Suppressor macrophage treated with lipopolysaccharide for 1 hour (primary cell): ENCODE data around the gene RRP15.
A peak's percentile ranks its signal among the peaks of the same experiment; 100 is the strongest.
"Not testable (repeated sequence)": the region's sequence is repeated elsewhere in the genome, so short reads cannot be mapped to it uniquely, and the experiment has no call there.

ENCODE experiments used
- DNase-seq, 3 donors: peaks; one replicate each; pipeline ENCODE4 v3.0.0-alpha.2; 2020 to 2022

Gene RRP15

DNA sequence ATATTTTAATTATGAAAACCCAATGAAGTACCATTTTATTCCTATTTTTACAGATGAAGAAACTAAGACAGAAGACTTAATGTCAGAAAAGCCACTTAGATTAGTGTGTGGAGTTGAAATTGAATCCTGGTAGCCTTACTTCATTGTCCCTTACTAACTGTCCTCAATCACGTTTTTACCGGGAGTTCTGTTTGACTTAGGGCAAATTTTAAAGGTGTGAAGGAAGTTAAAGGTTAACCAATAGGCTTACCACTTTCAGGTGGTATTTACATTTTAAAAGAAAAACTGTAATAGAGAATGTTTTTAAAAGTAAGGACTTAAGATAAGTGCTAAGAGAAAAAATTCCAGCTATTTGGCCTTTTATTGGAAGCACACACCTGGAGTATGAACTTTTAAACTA, 12.4 kb downstream of the RRP15 start:
- DNase-seq, result no peak

DNA sequence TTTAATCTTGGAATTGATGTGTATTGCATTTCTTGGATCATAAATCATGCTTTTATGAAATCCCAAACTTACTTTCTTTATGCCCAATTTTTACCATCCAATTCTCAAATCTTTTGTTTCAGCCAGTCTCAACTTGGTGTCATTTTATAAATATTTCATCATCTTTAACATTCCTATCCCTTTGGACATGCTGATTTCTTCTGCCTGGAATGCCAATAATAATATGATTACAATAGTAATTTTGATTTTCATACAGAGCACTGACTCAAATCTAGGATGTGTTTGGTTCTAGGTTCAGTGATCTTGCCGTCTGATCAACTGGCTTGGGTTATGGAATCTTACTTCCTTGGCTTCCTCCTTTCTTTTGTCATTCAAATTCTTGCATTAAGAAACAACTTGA, 12.8 kb downstream of the RRP15 start:
- no peak for DNase-seq

DNA sequence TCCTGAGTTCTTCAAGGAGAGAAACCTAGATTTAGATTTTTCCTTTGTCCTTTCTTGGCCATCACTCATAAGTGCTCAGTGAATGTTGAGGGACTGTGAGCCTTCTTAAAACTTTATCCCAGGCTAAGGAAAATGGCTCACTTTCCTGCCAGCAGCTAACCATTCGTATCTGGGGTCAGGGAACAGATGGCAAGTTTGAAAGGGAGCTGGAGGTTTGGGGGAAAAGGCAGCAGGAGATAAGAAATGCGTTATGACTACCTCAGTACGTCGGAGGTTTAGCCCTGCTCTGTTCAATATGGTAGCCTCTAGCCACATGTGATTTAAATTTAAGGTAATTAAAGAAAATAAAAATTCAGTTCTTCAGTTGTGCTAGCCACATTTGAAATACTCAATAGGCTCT, 13.3 kb downstream of the RRP15 start:
- no peak for DNase-seq

DNA sequence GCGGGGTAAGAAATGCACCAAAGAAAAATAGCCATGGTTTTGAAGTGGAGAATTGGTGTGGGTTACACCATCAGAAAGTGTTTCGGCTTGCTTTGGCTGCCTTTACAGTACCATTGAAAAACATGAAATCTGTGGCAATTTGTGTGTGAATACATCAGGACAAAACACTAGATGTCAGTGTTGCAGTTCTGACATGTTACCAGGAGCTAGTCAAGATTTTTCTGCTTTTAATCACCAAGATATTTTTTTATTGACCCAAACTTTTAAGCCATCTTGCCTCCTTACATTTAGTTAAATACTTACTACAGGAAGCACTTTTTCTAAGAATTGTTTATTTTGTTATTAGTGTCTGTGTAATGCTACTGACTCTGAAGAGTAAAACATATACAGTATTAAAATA, 14.3 kb downstream of the RRP15 start:
- peak in 1 of 3 donors; percentile 17 for DNase-seq

DNA sequence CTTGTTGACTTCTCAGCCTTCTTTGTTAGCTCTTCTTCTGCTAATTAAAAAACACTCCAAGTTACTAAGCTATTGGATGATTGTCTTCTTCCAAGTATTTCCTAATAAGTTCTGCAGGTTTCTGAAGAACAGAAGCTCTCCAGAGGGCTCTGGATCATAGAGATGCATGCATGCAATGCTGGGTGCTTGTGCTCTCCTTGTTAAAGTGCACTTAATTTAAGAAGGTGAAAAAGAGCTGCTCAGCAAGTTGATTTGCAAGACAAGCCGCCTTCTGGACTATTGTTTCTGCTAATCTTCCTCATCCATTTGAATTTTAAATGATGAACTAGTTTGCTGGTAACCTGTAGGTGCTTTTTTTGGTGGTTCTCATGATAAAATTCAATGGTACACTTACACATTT, 16.1 kb downstream of the RRP15 start:
- DNase-seq, result no peak

DNA sequence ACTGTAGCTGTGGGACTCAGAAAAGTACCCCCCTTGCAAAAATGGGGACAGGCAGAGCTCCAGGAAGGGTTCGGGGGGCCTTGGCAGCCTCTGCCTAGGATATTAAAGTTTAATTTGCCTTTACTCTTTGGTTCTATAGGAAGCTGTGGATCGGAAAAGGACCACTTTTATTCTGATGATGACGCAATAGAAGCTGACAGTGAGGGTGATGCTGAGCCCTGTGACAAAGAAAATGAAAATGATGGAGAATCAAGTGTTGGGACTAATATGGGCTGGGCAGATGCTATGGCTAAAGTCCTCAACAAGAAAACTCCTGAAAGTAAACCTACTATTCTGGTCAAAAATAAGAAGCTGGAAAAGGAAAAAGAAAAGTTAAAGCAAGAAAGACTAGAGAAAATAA, 17.1 kb downstream of the RRP15 start:
- DNase-seq, result no peak

DNA sequence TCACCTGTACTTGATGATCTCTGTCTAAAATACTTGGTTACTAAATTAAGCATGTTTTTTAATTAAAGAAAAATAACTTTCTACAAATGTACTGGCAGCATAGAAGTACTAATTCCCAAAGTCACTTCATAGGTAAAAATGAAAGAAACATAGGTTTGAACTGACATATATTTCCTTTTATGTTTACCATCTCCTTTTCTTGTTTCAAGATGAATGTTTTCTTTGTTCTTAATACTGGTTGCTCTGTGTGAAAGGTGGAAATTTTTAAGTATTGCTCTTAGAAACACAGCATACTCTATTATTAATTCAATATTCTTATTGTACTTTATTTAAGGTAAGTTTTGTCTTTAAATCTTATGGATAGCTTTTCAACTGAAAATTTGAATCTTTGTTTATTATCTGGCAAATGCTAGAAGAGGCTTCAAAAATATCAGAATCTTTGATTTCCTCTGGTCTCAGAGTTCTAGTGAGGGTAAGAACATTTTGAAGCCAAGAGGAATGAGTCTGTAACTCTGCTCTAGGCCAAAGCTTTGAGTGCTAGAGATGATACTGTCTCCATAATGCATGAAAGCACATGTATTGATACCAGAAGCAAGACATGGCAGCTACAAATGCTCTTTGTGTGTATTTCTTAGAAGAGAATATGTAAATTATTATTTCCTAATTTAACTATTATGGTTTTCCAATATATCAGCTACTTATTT, 18.2 kb downstream of the RRP15 start:
- DNase-seq, result no peak

DNA sequence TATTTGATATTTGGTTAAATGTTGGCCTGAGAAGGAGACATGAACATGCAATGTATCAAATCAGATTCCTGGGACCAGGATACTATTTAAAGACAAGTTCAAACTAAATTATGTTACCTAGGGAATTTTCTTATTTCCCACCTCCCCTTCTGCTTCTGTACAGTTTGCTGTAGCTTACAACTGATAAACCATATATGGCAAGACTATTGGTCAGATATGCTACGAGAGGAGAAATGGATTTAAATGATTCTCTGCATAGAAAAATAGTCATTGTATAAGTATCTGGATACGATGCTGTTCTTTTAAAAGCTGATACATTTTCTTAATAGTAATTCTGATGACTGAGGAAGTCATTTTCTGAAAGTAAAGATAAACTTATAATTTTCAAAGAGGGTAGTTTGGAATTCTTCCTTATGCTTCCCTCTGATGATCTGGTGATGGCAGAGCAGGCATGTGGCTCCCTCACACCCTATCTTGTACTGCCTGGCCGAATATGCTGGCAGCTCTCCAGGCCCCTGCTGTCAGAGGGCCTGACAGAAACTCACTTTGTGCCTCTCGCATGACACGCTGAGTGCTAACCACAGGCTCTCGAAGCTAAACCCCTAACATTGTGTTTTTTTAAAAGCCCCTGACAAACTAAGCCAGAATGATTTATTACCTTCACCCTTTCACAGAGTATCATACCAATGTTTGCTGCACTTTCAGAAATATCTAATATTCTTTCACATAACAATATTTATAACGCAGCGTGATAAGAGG, 19.4 kb downstream of the RRP15 start:
- DNase-seq, result no peak

DNA sequence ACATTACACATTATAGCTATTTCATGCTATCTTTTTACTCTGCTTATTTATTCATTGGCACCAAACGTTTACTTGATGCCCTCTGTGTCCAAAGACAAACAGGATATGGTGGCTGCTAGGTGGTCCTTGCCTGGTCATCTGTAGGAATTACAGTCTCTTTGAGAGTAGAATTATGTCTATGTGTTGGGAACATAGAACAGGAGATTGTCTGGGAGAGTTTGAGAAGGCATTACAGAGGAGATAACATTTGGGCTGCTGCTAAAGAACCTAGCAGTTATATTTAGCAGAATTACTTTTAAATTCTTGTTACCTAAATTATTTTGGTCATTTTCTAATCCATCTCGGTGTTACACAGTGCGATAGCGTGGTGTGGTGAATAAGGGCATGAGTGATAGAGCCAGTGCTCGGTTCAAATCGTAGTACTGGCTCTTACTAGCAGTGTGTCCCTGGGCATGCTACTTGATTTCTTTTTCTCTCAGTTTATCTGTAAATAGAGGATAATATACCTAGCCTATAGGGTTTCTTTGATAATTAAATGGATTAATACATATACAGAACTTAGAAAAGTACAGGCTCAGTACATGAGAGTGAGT, 20.5 kb downstream of the RRP15 start:
- DNase-seq, result no peak

DNA sequence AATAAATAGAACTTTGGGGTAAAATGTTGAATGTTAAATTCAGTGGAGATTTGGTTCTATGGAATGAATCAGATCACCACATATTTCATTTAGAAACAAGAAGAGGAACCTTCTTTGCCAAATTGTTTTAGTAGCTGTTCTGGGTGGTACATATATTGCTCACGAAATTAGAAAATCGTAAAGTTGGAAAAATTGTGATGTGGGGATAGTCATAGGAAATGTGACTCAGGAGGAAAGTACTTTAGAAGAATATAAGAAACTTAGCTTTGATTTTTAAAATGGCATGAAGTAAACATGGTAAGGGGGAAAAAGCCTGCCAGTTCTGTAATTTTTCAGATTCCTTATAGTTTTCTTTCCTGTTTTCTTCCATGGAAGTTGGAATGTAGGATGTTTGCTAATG, 27.4 kb downstream of the RRP15 start:
- DNase-seq, result peak in 1 of 3 donors; percentile 10

DNA sequence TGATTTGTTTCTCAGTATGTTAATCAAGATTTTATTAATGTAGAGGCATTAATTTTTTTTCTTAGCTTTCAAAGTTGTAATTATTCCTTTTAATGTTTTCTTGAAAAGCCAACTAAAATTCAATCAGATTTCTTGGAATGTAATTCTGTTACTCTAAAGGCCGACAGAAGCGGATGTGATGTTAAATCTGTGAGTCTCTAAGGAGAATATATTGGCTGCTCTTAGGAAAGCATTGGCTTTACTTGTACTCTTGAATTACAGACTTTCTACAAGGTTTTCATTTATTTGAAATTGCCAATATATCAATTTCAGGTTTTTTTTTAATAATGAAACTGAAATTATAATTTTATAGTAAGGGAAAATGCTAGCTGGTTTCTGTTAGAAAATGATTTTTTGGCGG, 29.2 kb downstream of the RRP15 start:
- no peak for DNase-seq

DNA sequence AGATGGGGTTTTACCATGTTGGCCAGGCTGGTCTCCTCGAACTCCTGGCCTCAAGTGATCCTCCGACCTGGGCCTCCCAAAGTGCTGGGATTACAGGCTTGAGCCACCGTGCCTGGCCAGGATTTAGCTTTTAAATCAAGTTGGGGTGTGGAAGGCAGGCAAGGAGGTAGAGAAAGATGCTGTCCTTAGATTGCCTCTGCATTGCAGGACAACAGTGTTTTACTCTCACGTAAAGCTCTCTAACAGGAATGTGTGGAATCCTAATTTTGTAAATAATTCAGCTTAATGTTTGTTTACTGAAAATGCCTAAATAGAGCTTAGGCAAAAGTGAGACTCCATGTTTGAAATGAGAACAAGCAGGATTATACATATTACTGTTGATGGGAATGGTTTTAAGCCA, 30.5 kb downstream of the RRP15 start:
- no peak for DNase-seq

DNA sequence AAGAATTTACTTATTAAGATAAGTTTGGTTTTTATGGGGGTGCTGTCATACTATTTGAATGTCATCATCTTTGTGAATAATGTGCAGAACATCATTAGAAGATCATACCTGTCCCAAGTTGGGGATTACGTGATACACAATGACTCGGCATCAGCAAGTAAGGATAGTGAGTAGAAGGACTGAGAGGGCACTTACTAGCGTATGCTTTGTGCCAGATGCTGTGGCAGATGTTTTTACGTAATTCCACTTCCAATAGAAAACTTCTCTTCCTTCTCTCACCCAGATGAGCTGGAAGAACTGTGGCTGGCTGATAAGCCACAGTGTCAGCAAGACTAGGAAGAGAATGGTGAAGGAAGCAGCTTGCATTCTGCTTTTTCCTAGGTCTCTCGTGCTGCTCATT, 32.0 kb downstream of the RRP15 start:
- no peak for DNase-seq

DNA sequence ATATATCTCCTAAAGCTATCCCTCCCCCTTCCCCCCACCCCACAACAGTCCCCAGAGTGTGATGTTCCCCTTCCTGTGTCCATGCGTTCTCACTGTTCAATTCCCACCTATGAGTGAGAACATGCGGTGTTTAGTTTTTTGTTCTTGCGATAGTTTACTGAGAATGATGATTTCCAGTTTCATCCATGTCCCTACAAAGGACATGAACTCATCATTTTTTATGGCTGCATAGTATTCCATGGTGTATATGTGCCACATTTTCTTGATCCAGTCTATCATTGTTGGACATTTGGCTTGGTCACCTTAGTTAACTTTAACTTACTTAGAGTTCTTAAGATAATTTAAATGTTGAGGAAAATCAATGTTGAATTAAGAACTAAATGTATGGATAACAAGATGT, 35.1 kb downstream of the RRP15 start:
- not testable (repeated sequence) for DNase-seq

DNA sequence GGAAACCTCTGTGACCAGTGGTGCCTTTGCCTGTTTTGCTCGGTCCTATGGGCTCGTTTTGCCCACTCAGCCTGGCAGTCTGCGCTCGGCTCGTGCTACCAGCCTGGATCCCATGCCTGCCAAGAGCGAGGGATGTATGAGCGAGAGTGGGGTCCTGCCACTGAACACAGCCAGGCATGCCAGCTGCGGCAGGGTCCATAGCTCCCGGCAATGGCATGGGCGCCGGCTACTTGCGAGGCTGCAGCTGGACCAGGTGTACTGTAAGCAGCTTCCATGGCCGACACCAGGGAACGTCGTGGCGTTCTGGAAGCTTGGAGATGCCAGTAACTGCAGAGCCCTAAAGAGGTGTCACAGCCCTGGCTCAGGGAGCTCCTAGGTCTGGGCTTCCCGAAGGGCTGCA, 37.7 kb downstream of the RRP15 start:
- no peak for DNase-seq

DNA sequence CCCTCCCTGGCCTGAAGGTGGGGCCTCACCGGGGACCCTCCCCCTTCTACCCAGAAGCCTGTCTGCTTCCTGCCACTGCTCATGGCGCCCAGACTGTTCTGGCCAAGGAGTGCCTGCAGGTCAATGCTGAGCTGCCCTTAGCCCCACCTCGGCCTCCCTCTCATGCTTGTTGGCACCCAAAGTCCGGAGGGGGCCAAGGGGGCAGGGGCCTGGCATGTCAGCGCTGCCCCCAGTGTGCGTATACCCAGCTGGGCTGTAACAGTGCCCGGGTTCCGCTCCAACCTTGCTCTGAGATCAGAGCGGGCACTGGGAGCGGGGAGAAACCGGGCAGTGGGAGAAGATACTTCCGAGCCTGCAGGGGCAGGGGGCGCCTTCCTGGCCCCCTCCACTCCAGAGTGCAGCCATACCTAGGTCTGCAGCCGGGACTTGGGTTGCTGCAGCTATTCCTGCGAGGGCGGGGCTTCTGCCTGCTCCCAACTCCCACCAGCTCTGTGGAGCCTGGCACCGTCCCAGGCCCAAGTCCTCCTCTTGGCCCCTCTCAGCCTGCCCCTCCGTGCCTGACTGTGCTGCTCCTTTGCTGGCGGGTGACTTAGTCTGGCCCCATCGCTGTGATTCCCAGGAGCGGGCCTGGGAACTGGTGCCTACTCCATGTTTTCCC, 38.6 kb downstream of the RRP15 start:
- DNase-seq, result no peak

DNA sequence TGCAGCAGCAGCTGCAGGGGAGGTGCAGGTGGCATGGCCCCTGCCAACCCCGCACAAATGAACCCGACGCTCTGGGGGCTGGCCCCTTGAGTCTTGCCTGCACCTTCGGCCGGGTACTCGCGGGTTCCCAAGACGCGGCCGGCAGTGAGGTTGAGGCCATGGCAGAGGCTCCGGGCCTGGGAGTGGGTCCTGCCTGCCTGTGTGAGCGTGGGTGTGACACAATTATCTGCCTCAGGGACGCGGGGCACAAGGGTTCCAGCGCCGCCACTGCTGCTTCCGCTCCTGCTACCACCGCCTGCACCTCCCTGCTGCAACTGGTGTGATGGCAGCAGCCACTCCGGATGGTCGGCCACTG, 39.1 kb downstream of the RRP15 start:
- no peak for DNase-seq

DNA sequence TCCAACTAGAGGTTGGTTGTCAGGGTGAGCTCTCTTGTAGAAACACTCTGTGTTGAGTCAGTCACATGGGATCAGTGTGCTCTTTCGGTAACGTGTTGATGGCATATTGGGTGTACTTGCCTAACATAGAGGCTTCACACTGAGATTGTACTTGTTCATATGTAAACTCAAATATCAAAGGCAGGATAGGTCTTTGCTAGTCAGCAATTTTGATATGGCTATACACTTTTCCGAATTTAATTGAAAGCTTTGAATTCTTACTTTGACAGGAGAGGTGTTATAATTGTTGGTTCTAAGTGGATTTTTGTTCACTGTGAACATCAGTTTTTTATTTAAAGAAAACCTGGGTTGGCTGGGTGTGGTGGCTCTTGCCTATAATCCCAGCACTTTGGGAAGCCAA, 43.7 kb downstream of the RRP15 start:
- DNase-seq, result no peak

DNA sequence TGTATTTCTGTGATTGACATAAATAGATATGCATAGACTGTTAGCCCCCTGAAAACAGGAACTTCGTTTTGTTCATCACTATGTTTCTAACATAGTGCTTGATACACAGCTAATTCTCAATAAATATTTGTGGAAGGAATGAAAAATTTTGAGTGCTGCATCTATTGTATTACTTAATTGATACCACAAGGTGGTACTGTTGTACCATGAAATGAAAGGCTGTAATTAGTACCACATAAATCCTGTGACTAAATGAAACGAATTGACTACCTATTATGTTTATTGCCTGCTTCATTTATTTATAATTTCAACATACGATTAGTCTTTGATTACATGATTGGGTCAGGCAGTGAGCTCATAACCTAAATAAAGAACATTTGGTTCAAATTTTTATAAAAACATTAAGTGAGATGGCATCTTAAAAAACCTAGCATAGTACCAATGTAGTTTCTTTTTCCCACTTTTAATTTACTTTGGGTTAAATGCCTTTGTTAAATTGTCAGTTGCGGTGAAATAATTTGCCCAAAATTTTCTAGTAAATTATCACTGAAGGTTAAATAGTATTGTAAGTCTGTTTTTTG, 45.0 kb downstream of the RRP15 start:
- DNase-seq, result peak; percentile 13 to 66 (median 48)

DNA sequence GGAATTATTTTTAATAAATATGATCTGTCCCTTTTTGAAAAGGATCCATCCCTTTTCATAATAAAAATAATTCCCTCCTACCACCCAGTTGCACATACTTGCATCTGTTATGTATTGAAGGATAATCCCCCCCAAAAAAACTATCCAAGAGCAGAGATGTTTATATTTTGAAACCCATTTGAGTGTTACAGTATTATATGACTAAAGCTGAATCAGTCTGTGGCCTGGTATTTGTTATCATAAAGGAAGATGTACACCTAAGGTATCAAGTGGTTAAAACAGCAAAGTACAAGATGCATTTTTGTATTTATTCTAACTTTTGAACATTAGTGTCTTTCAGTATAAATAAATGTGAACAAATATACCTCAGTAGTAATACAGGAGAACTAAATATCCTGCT, 47.3 kb downstream of the RRP15 start:
- DNase-seq, result no peak

DNA sequence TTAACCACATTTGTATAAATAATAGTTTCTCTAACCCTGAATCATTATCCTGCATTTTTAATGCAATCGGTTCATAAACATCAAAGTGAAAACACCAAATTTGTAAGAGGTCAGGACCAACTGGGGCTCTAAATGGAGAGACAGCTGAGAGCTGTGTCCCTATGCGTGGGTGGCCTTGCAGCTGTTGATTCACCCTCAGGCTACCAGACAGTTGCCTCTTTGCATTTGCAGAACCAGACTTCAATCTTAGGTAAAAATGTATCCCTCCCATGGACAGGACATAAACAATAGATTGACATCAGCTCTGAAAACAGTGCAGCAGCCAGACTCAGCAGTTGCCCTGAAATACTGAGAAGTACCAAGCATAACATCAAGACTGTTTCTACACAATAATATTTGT, 51.2 kb downstream of the RRP15 start:
- DNase-seq, result peak in 1 of 3 donors; percentile 36

DNA sequence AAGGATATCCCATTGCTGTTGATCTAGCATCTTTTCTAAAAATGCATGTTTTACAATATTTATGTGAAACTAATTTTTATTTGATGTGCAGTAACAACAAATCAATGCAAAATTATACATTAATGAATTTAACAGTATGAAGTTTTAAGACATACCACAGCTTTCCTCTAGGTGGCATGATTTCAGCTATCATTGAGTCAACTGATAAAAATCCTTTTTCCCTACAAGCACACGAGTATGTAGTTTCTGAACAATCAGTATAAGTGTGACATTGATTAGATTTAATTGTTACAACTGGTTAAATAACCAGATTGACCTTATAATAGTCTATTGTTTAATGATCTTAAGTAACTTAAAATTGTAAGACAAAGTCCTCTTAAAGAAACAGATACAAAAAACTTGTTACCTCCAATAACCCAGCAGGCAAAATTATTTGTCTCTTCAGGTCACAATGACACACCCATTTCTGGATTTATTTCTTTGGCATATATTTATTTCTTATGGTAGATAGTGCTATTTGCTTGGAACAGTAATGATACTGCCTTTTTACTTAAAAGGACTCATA, 54.3 kb downstream of the RRP15 start:
- DNase-seq, result peak; percentile 51 to 70 (median 55)

DNA sequence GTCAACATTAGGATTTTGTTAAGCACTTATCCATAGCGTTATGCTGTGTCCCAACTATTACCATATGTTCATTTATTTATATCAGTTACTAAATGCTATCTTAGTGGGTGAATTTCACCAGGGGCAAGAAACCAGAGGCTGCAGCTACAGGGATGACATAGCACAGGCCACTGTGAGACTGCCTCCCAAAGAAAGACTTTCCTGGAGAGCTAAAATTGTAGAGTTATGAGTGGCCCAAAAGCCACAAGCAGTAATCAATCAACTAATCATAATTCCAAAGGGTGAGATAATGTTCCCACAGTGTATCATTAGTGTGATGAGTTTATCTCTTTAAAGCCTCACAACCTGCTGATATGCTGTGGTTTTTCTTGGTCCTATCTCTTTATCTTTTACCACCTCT, 56.2 kb downstream of the RRP15 start:
- DNase-seq, result no peak
